SK-N-MC (cell line): ENCODE results near the gene KRT10.
A peak's percentile ranks its signal among the peaks of the same experiment; 100 is the strongest.
"Not testable (repeated sequence)": the region's sequence is repeated elsewhere in the genome, so short reads cannot be mapped to it uniquely, and the experiment has no call there.

Source experiments
- DNase-seq: peaks from one replicate; pipeline ENCODE4 v3.0.0-alpha.2; 2011; ENCODE audit warnings: low read depth, low spot score
- H3K27ac ChIP-seq: fragments of 200-600 bp; sonication (generic); 2 replicates; pipeline ENCODE4 v1.5.1; 2016; ENCODE audit warnings: mixed run types
- H3K36me3 ChIP-seq: fragments of 200-600 bp; sonication (generic); 2 replicates; pipeline ENCODE4 v1.6.1; 2017; ENCODE audit warnings: antibody characterized with exemption, low read length, mixed read lengths; ENCODE audit not compliant: insufficient read depth
- H3K4me3 ChIP-seq: fragments of 200-600 bp; sonication (generic); 2 replicates; pipeline ENCODE4 v1.5.1; 2016
- H3K9ac ChIP-seq: fragments of 200-600 bp; sonication (generic); 2 replicates; pipeline ENCODE4 v1.8.0; 2017; ENCODE audit warnings: mixed run types, mixed read lengths; ENCODE audit not compliant: insufficient read length
- H3K9me3 ChIP-seq: fragments of 200-600 bp; sonication (generic); 2 replicates; pipeline ENCODE4 v1.6.1; 2017; ENCODE audit warnings: low read depth, mild to moderate bottlenecking, antibody characterized with exemption, low read length, moderate library complexity, mixed read lengths
- EZH2 ChIP-seq: fragments of 200-600 bp; sonication (generic); IDR thresholded peaks from one replicate; pipeline ENCODE4 v1.6.1; 2017; ENCODE audit warnings: antibody characterized with exemption
- FOXP2 ChIP-seq: optimal IDR thresholded peaks from 2 replicates; pipeline ENCODE3; 2011; ENCODE audit warnings: mild to moderate bottlenecking, moderate library complexity; ENCODE audit not compliant: insufficient read depth; ENCODE audit errors: extremely low read length, control extremely low read depth
- POLR2AphosphoS5 ChIP-seq: IDR thresholded peaks from 2 replicates; pipeline ENCODE4 v1.6.1; 2012; ENCODE audit warnings: mild to moderate bottlenecking, low read depth, low read length, borderline replicate concordance

The KRT10 gene

GRCh38 chr17:40818343-40818732 is 4.1 kb downstream of the KRT10 start:
- TF ChIP-seq EZH2 (no peak), FOXP2 (no peak), POLR2AphosphoS5 (no peak)
- no peak for DNase-seq
- Histone ChIP-seq H3K9me3 (no peaks in the 10 kb centered on the region), H3K27ac (peak overlapping the region; percentile 93), H3K9ac (peak overlapping the region; percentile 98), H3K4me3 (peak overlapping the region; percentile 98), H3K36me3 (peaks cover 22% of the 10 kb centered on the region)

GRCh38 chr17:40817103-40817682 is 5.2 kb downstream of the KRT10 start:
- Histone ChIP-seq H3K4me3 (no peak overlapping the region), H3K9me3 (no peaks in the 10 kb centered on the region), H3K36me3 (peaks cover 22% of the 10 kb centered on the region), H3K27ac (peak overlapping the region; percentile 46; the same call in 1 of the 2 replicates), H3K9ac (no peak overlapping the region)
- peak; percentile 41; the same call in 1 of the 2 replicates for TF ChIP-seq POLR2AphosphoS5
- no peak for TF ChIP-seq FOXP2
- TF ChIP-seq EZH2: no peak
- no peak for DNase-seq

DNA sequence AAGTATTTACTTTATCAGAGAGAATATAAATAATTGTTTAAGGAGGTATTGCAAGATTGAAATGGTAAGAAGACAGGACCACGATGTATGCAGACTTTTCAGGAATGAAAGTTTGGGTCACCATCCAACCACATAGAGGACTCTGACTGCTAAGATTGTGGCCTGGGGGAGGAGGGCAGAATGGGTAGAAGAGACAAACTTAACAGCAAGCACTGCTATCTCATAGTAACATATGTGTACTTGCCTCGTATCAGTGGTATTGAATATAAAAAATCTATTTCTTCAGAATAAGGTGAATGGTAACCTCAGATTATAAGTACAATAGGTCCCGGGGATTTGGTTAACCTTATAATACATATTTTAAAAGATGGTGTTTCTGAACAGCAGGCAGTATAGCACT is 5.8 kb downstream of the KRT10 start:
- H3K4me3 ChIP-seq: no peak overlapping the region
- H3K36me3 ChIP-seq: peaks cover 21% of the 10 kb centered on the region
- no peak overlapping the region for H3K9ac ChIP-seq
- H3K9me3 ChIP-seq: no peaks in the 10 kb centered on the region
- DNase-seq: no peak
- TF ChIP-seq FOXP2: no peak
- TF ChIP-seq EZH2: no peak
- no peak for TF ChIP-seq POLR2AphosphoS5
- peak overlapping the region; percentile 46; the same call in 1 of the 2 replicates for H3K27ac ChIP-seq

DNA sequence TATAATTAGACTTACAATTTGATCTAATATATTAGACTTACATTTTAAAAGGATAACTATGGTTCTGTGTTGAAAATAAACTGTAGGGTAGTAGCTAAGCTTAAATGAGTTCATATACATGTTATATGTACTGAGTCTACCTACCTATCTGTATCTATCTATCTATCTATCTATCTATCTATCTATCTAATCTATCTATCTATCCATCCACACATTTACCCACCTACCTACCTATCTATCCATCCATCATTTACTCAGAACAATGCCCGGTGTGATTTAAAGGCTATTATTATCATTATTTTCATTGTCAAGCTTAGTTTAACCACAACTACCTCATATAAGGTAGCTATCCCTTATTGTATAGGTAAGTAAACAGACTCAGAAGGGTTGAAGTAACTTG is 7.0 kb downstream of the KRT10 start:
- no peak for DNase-seq
- Histone ChIP-seq H3K4me3 (no peak overlapping the region), H3K36me3 (peaks cover 17% of the 10 kb centered on the region), H3K27ac (no peak overlapping the region), H3K9me3 (no peaks in the 10 kb centered on the region), H3K9ac (no peak overlapping the region)
- no peak for TF ChIP-seq POLR2AphosphoS5

DNA sequence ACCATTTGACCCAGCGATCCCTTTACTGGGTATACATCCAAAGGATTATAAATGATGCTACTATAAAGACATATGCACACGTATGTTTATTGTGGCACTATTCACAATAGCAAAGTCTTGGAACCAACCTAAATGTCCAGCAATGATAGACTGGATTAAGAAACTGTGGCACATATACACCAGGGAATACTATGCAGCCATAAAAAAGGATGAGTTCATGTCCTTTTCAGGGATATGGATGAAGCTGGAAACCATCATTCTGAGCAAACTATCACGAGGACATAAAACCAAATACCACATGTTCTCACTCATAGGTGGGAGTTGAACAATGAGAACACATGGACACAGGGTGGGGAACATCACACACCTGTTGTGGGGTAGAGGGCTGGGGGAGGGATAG is 7.8 kb downstream of the KRT10 start:
- H3K4me3 ChIP-seq, H3K9ac ChIP-seq, H3K9me3 ChIP-seq, H3K27ac ChIP-seq, DNase-seq: not testable (repeated sequence)
- peaks cover 17% of the 10 kb centered on the region for H3K36me3 ChIP-seq

DNA sequence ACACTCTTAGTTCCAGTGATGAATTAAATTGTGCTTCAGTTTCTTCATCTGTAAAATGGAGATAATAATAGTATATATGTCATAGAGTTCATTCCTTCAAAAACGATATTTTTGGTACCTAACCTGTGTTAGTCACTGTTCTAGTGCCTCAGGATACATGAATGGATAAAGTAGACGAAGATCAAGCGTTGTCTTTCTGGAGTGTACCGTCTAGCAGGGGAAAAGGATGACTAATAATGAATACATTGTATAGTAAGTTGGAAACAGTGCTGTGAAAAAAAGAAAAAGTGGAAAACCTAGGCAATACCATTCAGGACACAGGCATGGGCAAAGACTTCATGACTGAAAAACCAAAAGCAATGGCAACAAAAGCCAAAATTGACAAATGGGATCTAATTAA is 8.6 kb downstream of the KRT10 start:
- no peaks in the 10 kb centered on the region for H3K9me3 ChIP-seq
- peaks cover 17% of the 10 kb centered on the region for H3K36me3 ChIP-seq

DNA sequence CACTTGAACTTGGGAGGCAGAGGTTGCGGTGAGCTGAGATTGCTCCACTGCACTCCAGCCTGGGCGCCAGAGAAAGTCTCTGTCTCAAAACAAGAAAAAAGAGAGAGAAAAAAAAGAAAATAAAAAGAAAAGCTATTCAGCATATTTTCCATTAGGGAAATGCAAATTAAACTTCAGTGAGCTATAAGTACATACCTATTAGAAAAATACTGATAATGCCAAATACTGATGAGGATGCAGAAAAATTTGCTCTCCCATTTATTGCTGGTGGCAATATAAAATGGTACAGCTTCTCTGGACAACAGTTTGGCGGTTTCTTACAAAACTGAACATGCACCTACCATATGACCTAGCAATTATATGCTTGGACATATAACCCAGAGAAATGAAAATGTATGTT is 9.8 kb downstream of the KRT10 start:
- Histone ChIP-seq H3K9me3 (no peaks in the 10 kb centered on the region), H3K36me3 (peaks cover 12% of the 10 kb centered on the region), H3K9ac (no peak overlapping the region), H3K4me3 (no peak overlapping the region), H3K27ac (no peak overlapping the region)
- TF ChIP-seq EZH2 (no peak), FOXP2 (no peak), POLR2AphosphoS5 (no peak)
- DNase-seq: no peak

More for the DNA sequence above, 8.6 kb downstream of the KRT10 start:
- no peak for DNase-seq
- Histone ChIP-seq H3K27ac (no peak overlapping the region), H3K4me3 (no peak overlapping the region), H3K9ac (no peak overlapping the region)
- no peak for TF ChIP-seq EZH2
- TF ChIP-seq POLR2AphosphoS5: no peak
- TF ChIP-seq FOXP2: no peak

GRCh38 chr17:40810494-40810893 is 11.9 kb downstream of the KRT10 start:
- no peak for DNase-seq
- Histone ChIP-seq H3K36me3 (no peaks in the 10 kb centered on the region), H3K4me3 (no peak overlapping the region), H3K9ac (no peak overlapping the region), H3K9me3 (no peaks in the 10 kb centered on the region; the same call in 1 of the 2 replicates), H3K27ac (no peak overlapping the region)
- TF ChIP-seq FOXP2: no peak
- TF ChIP-seq EZH2: no peak
- TF ChIP-seq POLR2AphosphoS5: no peak

DNA sequence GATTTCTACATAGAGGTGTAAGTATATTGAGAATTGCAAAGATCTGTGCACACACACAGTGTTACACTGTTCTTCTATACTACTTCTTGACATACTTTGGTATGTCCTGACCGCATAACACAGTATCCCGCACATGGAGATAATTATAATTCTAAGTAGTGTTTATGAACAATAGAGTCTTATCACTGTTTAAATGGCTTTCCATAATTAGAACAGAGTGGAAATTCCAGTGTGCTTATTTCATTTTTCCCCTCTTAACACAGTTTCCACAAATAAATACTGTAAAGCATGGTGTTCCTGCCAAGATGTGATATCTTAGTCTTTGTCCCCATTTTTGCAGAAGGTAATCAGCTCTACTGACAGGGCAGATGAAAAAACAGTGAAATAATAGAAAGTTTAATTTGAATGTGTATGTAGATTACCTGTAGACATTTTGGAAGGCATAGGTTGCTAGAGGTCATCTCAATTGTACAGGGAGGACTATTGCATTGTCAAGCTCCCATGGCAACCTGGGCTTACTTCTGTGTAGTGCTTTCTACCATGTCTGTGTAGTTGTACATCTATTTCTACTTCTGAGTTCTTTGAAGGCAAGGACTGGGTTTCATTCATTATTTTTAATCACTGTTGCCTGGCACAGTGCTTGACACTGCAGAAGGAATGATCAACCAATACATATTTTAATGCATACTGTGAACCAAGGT is 12.5 kb downstream of the KRT10 start:
- Histone ChIP-seq H3K4me3 (no peak overlapping the region), H3K9ac (peak overlapping the region; percentile 23), H3K9me3 (peaks cover 5% of the 10 kb centered on the region; the same call in 1 of the 2 replicates), H3K36me3 (peaks cover 3% of the 10 kb centered on the region; the same call in 1 of the 2 replicates), H3K27ac (0 out of 2 replicates have a peak overlapping the region, but pooled peaks have one; percentile 52)
- no peak for DNase-seq
- TF ChIP-seq FOXP2 (no peak), POLR2AphosphoS5 (no peak), EZH2 (no peak)

DNA sequence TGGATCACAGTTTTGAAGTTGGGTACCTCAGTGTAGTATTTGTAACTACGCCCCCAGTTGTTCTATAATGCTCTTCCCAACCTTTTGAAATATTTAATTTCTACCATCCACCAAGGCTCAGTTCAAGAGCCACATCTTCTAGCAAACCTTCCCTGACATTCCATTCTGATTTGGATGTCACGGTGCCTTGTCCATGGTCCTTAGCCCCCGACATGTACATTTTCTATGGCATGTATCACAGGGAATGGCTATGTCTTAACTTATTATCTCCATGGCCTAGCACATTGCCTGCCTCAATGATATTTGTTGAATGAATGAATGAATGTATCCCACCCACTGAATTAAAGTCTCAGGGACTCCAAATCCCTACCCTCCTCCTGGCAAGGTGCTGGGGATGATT is 16.3 kb downstream of the KRT10 start:
- peaks cover 3% of the 10 kb centered on the region; the same call in 1 of the 2 replicates for H3K36me3 ChIP-seq
- TF ChIP-seq POLR2AphosphoS5 (no peak), EZH2 (no peak), FOXP2 (no peak)
- no peak overlapping the region for H3K9ac ChIP-seq
- H3K27ac ChIP-seq: no peak overlapping the region
- peaks cover 5% of the 10 kb centered on the region; the same call in 1 of the 2 replicates for H3K9me3 ChIP-seq
- no peak overlapping the region for H3K4me3 ChIP-seq
- DNase-seq: no peak
